Measurements from ENCODE around the gene GNAS. TPM values are rescaled to one million over a fixed set of nuclear protein-coding genes. Genes with fewer than 3 reads are reported as not detected.
A peak's percentile ranks its signal among the peaks of the same experiment; 100 is the strongest.

Gene GNAS
- polyA plus RNA-seq, 1 donor, result 3,555 TPM

DNA sequence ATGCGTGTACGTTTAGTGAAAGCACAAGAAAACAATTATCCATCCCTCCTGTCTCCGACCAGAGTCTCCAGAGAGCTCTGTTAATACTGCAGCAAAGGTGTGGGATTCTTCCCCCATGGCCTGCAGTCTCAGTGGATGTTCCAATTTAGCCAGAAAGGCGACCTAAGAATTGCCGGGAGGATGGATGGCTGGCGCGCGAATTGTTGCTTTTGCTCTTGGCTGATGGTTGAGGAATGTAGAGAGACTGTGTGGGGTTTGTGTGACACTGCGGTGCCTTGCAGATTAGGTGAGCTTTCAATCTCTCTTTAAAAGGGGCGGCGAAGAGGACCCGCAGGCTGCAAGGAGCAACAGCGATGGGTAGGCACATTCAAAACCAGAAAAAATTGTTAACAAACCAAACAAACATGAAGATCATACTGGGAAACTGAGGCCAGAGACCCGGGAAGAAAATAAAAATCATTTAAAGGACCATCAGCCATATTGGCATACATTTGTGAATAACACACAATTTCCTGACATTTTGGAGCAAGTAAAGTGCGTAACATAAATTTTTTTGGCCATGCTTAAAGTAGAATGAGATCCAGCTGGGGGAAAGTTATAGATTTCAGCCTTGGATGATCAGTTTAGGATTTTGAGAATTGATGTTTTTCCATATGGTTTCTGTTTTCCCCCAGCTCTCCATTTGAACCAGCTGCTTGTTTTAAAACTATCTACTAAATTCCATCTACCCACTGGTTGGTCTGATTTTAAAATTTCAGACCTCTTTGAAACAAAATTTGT lies 46.3 kb downstream of the GNAS start:
- DNase-seq (ENCODE audit: low read depth), result no peak

DNA sequence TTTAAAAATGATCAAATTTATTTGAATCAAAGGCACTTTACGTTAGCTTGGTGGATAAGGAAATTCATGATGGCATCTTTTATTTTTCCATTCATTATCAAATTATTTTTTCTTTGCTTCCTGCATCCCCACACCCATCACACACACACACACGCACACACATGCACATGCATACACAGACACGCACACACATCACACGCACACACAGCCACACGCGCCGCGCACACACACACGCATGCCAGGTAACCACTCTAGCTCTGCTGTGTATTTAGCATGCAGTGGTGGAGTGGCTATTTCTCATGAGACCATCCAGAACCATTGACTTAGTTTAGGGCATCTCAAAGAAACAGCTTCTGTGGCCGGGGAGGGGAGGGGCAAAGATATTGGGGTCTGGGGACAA lies 47.0 kb downstream of the GNAS start:
- DNase-seq (ENCODE audit: low read depth), result no peak

DNA sequence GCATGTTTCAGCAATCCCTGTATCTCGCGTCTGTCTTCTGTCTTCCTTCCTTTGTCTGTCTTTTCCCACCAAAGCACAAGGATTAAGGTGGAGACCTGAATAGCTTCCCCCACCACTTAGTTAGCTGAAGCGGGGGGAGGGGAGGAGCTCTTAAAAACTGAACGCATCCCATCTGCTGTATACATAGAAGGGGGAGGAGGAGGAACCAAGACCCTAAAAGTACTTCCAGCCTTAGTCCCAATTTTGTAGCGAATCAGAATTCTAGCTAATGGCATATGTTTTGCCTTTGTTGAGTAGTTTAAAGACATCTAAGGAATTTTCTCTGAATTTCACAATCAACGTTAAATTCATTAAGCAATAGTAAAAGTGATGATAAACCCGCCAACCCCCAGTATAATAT lies 47.9 kb downstream of the GNAS start:
- no peak for DNase-seq (ENCODE audit: low read depth)

DNA sequence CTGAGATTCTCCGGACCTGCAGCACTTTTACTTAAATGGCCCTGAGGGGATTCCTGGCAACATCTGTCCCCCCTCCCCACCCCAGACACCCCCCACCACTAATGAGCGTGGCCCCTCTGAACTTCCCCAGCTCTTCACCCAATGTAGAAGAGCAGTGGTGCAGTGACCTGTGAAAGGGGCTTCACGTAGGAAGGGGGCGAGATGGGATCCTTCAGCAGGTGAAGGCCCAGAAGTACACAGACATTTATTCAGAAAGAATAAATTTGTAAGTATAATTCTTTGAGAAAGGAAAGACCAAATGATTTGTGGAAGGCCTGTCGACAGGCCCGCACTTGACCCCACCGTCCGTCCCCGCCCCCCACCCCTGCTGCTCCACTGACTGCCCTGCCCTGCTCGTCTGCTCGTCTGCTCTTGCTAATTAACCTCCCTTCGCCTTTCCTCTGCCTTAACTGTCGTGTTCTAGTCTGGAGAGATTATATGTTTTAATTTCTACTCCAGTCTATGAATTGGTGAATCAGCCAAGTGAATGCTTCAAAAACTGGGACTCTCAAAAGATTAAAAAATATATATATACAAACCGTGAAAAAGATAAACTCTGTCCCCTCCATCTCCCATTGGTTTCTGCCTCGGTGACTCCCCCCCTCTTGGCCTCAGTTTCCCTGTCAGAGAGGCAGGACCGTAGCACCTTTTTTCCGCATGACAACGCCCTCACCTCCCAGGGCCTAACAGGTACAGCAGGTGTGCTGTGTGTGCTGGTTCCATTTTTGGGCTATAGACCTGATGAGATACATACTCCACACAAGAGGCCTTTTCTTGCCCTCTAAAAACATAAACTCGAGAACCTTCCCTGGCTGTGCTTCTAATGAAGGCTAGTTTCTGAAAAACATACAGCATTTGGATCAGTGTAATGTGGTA lies 49.2 kb downstream of the GNAS start:
- DNase-seq (ENCODE audit: low read depth), result no peak

DNA sequence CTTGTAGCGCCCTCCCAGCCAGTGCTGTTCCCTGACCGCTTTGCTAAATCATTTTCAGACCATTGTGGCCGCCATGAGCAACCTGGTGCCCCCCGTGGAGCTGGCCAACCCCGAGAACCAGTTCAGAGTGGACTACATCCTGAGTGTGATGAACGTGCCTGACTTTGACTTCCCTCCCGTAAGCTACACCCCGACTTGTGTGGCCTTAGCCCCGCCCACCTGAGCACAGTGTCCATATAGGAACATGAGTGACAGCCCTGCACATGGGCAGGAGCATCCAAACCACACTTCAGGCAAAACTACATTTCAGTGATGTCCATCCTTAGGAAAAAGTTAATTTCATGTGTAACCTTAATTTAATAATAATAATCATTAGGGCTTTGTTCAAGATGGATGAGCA lies 51.1 kb downstream of the GNAS start:
- DNase-seq (ENCODE audit: low read depth), result no peak

DNA sequence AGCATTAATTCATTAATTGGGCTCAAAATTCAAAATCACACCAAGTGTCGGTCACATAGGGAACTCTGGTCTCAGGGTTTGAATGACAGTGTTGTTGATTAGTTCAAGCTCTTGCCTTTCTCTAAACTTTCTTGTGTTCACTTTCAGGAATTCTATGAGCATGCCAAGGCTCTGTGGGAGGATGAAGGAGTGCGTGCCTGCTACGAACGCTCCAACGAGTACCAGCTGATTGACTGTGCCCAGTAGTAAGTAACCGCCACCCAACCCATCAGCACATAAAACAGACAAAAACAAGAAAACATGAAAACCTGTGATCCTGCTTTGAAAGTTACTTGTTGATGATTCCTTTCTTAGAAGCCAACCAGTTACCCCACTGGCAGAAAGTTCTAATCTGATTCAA lies 52.7 kb downstream of the GNAS start:
- DNase-seq (ENCODE audit: low read depth), result no peak

DNA sequence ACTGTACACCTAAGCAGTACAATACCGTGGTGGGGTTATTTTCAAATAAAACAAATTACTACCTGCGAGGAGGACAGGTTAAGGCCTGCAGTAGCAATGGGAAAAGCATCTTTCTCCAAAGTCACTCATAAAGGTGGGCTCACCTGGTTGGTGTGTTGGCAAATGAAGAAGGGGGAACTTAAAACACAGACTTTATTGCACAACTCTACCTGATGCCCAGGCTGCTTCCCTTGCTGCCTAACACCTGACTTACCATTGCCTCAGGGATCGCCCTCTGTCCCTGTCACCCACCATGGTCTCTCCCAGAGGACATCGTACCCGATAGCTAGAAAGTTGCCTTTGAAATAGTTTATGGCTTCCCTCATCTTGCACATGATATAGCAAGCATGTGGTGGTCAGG lies 53.6 kb downstream of the GNAS start:
- no peak for DNase-seq (ENCODE audit: low read depth)

DNA sequence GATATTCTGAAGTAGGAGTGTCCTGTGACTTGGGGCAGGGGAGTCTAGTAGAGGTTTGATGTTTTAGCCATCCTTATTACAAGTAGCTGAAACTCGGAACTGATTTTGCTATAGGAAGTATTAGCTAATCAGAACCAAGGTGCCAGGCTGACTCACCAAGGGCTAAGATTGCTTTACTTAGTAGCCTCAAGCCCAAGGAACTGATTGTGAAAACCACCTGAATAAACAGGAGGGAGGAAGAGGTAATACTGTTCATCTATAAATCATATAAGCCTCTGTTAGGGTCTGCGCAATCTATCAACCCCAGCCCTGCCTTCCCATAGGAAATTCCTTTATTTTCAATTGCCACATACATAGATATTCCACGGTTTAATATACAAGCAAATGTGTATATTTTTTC lies 54.4 kb downstream of the GNAS start:
- DNase-seq (ENCODE audit: low read depth), result no peak

DNA sequence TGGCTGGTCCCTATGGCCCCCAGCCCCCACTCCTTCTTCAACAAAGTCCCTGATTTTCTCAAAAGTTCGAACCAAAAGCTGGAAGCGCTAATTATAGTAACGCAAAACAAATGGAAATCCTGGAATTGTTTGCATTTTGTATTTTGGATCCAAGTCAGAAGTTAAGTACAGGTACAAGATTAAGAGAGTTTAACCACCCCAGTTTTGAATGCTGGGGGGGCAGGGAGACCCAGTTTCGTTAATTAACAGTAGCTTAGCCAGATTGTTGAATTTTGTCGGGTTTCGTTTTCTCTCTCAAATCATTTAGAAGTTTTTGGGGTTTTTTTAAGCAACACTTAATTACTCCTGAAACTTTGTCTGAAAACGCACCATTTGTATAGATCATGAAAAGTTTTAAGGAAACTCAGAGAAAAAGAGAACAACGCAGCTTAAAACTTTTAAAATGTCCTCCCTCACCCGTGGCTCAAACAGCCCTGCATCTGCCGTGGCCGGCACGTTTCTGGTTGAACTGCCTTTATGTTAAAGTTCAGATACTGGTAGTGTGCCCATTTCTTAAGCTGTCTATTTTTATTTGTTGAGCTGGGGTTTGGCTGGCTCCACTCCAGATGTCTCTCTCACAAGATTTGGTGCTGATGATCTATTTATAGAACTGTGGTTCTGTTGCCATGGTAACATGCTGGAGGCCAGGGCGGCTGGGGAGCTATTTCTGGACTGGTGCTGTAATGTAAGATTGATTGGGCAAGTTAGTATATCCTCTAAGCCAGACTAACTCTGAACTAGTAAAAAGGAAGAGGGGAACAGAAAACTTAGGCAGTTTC lies 55.0 kb downstream of the GNAS start:
- peak; percentile 95 for DNase-seq (ENCODE audit: low read depth)

DNA sequence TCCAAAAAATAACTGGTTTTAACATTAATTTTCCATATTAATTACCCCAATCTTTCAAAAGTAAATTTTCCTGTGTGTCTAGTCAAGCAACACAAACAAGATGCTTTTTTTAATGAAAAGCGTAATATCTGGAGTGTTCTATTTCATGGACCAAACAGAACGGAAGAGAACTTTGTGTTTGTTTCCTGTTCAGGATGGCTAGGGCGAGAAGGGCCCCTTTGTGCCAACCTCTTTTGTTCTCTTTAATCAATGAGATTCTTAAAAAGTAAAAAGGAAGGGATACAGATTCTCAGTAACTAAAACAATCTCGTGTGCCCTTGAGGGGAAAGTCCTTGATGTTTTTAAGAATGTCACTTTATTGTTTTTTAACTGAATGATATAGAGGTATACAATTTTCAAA lies 55.7 kb downstream of the GNAS start:
- no peak for DNase-seq (ENCODE audit: low read depth)

DNA sequence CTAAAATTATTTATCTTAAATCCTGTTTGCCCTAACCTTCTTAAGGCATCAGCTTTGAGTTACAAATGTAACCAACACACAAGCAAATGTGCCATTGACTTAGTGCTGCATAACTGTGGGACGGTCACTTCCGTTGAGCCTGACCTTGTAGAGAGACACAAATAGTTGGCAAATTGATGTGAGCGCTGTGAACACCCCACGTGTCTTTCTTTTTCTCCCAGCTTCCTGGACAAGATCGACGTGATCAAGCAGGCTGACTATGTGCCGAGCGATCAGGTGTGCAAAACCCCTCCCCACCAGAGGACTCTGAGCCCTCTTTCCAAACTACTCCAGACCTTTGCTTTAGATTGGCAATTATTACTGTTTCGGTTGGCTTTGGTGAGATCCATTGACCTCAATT lies 56.4 kb downstream of the GNAS start:
- no peak for DNase-seq (ENCODE audit: low read depth)

DNA sequence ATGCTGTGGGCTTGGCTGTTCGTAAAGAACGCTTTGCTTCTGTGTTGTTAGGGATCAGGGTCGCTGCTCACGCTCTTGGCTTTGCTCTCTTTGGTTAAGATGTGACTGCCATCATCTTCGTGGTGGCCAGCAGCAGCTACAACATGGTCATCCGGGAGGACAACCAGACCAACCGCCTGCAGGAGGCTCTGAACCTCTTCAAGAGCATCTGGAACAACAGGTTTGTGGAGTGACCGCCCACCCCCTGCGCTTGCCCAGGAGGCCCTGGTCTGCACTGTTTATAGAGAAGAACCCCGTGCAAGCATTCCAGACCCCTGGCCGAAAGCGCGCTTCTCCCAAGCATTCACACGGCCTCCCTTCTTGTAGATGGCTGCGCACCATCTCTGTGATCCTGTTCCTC lies 57.1 kb downstream of the GNAS start:
- no peak for DNase-seq (ENCODE audit: low read depth)

DNA sequence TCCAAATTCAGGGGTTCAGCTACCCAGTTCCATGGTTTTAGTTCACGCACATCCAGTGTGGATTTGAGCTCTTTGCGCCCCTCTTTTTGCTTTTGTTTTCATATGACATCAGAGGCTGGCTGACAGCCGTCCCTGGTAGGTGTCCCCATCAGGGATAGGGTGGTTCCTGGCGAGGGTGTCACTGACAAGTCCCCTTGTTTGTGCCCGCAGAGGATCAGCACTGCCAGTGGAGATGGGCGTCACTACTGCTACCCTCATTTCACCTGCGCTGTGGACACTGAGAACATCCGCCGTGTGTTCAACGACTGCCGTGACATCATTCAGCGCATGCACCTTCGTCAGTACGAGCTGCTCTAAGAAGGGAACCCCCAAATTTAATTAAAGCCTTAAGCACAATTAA lies 58.0 kb downstream of the GNAS start:
- no peak for DNase-seq (ENCODE audit: low read depth)

DNA sequence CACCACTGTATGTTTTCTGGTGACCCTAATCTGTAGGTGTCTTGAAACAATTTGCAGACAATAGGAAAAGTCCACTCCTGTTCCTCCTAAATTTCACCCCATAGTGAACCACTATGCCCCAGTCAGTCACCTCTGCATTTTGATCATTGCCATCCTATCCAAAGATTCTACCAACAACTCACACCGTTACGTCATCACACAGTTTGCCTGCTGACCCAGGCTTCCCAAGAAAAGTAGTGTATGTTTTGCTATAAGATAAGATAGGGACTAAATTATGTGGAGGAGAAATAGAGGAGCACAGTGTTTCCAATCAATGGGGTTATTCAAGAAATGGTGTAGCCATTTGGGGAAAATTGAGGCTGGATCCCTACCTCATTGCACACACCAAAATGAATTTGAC lies 58.8 kb downstream of the GNAS start:
- DNase-seq (ENCODE audit: low read depth), result no peak

DNA sequence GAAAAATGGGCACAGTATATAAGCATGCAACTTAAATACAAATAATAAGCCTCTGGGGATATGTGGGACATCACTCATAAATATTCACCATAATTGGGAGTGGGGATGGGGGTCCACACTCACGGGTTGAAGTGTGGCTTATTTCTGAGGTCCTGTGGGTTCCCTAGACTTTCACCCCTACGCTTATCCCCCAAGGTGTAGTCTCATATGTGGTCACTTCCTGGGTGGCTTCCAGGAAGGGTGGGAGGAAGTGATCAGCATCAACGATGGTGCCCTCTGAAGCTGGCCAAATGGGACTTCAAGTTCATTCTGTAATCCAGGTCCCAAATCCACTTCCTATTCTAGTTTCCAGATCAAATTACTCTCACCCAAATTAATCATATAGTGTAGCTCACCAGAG lies 59.5 kb downstream of the GNAS start:
- no peak for DNase-seq (ENCODE audit: low read depth)

DNA sequence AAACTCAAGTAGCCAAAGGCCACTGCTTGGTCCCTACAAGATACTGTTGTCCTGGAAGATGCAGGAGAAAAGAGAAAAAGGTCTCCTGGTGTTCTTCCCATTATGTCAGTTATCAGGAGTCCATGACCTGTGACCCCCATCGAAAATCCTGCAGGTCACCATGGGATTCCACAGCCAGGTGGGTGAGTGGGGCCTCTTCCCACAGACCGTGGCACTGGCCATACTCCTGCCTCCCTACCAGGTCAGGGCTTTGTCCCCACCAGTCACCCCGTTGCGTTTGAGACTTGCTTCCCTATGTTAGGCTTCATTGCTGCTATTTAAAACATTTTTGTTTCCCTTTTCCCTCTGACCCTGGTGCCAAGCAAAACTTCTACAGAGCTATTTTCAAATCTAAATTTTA lies 60.6 kb downstream of the GNAS start:
- no peak for DNase-seq (ENCODE audit: low read depth)

DNA sequence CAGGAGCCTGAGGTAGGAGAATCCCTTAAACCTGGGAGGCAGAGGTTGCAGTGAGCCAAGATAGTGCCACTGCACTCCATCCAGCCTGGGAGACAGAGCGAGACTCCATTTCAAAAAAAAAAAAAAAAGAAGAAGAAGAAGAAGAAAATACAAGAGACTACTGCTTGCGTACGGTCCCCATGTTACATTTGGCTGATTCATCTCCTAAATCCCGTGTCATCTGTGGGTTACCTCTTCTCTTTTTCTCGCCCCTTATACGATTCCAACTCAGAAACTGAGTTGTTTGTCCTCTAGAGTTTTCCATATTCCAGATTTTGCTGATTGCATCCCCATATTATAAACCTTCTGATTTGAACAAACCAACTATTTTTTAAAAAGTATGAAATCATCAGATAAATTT lies 66.1 kb downstream of the GNAS start:
- no peak for DNase-seq (ENCODE audit: low read depth)

DNA sequence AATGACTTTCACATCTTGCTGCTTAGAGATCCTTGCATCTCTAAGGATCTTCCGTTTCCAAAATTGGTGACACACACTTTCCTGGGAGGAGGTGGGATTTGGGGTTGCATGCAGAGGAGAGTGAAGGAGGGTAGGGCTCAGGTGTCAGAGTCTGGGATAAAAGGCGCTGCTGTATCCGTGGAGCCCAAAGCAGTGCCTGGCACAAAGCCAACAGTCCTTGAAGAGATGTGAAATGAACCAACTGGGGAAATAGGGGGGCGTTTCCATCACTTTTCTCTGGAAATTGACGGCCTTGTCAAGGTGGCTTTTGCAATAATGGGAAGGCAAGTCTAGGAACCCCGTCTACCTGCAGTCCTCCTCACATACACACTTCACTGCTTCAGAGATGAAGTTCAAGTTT lies 69.0 kb downstream of the GNAS start:
- DNase-seq (ENCODE audit: low read depth), result no peak

DNA sequence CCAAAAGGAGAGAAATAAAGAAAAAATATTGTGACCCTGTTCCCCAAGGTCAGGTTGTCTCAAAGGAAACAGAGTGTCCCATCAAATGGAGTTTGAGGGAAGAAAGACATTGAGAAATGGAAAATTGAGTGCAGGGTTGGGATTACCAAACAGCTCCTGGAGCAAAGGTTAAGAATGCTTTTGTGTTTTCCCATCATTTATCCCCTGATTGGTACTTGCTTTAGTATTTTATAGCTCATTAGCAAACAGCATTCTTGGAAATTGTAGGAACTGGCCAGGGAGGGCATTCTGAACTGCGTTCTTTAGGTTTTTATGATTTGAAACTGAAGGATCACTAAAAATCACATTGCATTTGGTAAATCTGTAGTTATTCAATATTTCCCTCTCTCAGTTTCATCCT lies 69.5 kb downstream of the GNAS start:
- DNase-seq (ENCODE audit: low read depth), result no peak

DNA sequence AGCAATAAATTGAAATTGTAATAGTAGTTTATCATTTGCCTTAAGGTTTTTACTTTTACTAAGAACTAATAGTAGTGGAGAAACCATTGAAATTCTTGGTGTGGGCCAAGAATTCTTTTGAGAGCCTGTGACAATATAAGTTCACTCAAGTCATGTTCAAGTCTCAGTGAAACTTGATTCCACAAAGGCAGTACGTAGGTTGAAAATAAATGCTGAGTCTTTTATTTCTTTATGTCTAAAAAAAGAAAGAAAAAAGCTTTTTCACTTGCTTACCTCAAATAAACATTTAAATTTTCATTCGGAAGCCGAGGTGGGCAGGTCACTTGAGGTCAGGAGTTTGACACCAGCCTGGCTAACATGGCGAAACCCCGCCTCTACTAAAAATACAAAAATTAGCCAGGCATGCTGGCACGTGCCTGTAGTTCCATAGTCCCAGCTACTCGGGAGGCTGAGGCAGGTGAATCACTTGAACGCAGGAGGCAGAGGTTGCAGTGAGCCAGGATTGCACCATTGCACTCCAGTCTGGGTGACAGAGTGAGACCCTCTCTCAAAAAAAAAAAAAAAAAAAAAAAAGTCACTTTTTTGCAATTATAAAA lies 70.7 kb downstream of the GNAS start:
- no peak for DNase-seq (ENCODE audit: low read depth)

DNA sequence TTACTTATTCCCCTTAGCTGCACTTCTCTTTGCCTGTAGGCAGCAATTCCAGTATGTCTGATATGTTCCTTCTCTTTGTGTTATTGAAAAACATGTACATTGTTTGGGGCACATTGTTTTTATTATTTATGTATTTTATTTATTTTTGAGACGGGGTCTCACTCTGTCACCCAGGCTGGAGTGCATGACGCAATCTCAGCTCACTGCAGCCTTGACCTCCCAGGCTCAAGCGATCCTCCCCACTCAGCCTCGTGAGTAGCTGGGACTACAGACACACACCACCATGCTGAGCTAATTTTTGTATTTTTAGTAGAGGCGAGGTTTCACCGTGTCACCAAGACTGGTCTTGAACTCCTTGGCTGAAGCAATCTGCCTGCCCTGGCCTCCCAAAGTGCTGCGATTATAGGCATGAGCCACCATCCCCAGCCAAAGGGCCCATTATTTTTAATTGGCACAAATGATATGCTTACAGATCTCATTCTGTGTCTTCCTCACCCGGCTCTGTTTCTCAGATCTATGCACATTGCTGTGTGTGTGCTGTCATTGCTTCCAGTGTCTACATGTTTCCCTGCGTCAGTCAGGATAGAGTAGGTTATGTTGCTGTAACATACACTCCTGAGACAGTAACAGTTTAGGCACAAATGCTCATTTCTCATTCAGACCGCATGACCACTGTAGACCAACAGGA lies 74.4 kb downstream of the GNAS start:
- no peak for DNase-seq (ENCODE audit: low read depth)
